UCSD-AML1 (cell line): ENCODE data around the gene BLVRA.
"Not testable (repeated sequence)": the region's sequence is repeated elsewhere in the genome, so short reads cannot be mapped to it uniquely, and the experiment has no call there.

Experiments
- DNase-seq: peaks from one replicate; lab custom pipeline; 2025; ENCODE audit not compliant: unreplicated experiment; lab: John Stamatoyannopoulos, UW

Gene BLVRA

DNA sequence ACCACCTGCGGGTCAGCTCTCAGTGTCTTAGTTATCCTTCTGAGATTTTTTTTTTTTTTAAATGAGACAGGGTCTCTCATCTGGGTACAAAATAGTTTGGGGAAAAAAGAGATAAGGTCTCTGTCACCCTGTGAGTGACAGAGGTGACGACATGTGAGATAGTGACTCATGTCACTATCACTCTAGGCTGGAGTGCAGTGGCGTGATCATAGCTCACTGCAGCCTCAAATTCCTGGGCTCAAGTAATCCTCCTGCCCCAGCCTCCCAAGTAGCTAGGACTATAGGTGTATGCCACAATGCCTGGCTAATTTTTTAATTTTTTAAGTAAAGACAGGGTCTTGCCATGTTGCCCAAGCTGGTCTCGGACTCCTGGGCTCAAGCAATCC, 10.4 kb downstream of the BLVRA start:
- DNase-seq: no peak

DNA sequence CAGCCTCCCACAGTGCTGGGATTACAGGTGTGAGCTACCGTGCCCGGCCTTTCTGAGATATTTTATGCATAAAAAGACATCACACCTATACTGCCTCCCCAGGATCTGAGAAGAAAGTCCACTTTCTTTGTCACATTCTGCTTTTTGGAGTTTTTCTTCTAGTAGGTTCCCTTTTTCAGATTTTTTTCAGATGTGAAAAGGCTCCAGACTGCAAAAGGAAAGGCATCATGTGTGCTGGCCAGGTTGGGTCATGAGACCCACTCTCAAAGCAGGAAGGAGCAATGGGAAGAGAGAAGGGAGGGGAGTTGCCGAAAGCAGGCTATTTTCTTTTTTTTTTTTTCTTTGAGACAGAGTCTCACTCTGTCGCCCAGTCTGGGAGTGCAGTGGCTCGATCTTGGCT, 10.8 kb downstream of the BLVRA start:
- no peak for DNase-seq

DNA sequence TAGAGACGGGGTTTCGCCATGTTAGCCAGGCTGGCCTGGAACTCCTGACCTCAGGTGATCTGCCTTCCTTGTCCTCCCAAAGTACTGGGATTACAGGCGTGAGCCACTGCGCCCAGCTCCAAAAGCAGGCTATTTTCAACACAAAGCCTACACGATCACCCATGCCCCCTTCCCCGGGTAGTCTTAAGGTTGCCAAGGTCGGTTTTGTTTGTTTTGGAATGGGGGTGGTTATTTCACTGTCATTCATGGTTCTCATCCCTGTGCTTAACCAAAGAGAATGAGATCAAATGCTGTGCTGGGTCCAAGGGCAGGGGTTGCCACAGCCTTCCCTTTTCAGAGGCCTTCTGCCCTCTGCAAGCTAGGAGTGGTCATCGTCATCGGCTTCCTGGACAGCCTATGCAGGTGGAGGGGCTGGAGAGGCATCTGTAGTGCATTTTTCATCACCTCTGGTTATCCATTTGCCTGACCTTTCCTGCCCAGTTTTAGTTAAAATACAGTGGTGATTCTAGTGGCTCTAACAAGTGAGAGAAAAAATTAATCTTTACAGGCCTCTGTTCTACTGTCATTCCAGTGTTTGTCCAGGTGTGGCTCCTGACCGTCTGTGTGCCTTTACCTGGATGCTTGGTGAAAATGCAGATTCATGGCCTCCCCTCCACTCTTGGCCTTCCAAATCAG, 11.4 kb downstream of the BLVRA start:
- no peak for DNase-seq

DNA sequence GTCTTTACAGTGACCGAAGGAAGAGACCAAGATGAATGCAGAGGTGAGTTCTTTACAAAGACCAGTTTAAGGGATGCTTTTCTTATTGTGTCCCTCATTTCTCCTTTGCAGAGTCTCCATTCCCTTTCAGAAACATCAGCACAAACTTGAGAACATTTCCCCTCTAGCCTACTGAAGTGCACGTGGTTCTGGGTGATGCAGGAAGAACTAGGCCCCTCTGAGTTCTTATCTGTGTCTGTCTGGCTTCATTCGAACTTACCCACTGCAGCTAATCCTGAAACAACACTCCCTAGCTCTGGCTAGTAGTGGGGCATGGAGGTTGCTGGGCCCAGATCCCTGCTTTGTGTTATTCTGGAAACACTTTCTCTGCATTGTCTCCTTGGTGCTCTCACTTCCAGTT, 12.6 kb downstream of the BLVRA start:
- no peak for DNase-seq

DNA sequence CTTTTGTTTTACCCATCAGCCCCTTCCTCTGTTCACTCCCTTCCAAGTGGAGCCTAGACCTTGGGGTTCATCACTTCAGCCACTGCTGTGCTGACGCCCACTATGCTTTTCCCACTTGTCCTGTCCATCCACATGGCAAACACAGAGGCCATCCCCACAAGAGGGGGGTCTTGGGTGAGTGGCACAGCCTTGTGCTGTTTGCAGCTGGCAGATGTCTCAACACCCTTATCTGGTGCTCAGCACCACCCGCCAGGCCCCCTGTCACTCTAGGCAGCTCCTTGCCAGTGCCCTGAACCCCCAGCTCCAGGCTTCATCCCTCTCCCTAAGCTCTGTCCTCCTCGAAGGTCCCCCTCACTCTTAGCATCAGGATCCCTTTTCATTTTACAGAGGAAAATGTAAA, 13.1 kb downstream of the BLVRA start:
- no peak for DNase-seq

DNA sequence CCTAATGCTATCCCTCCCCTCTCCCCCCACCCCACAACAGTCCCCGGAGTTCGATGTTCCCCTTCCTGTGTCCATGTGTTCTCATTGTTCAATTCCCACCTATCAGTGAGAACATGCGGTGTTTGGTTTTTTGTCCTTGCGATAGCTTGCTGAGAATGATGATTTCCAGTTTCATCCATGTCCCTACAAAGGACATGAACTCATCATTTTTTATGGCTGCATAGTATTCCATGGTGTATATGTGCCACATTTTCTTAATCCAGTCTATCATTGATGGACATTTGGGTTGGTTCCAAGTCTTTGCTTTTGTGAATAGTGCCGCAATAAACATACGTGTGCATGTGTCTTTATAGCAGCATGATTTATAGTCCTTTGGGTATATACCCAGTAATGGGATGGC, 14.8 kb downstream of the BLVRA start:
- not testable (repeated sequence) for DNase-seq

DNA sequence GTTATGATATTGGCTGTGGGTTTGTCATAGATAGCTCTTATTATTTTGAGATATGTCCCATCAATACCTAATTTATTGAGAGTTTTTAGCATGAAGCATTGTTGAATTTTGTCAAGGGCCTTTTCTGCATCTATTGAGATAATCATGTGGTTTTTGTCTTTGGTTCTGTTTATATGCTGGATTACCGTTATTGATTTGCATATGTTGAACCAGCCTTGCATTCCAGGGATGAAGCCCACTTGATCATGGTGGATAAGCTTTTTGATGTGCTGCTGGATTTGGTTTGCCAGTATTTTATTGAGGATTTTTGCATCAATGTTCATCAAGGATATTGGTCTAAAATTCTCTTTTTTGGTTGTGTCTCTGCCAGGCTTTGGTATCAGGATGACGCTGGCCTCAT, 16.8 kb downstream of the BLVRA start:
- not testable (repeated sequence) for DNase-seq

DNA sequence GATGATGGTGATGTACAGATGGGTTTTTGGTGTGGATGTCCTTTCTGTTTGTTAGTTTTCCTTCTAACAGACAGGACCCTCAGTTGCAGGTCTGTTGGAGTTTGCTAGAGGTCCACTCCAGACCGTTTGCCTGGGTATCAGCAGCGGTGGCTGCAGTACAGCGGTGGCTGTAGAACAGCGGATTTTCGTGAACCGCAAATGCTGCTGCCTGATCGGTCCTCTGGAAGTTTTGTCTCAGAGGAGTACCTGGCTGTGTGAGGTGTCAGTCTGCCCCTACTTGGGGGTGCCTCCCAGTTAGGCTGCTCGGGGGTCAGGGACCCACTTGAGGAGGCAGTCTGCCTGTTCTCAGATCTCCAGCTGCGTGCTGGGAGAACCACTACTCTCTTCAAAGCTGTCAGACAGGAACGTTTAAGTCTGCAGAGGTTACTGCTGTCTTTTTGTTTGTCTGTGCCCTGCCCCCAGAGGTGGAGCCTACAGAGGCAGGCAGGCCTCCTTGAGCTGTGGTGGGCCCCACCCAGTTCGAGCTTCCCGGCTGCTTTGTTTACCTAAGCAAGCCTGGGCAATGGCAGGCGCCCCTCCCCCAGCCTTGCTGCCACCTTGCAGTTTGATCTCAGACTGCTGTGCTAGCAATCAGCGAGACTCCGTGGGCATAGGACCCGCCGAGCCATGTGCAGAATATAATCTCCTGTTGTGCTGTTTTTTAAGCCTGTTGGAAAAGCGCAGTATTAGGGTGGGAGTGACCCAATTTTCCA, 20.0 kb downstream of the BLVRA start:
- DNase-seq: not testable (repeated sequence)

DNA sequence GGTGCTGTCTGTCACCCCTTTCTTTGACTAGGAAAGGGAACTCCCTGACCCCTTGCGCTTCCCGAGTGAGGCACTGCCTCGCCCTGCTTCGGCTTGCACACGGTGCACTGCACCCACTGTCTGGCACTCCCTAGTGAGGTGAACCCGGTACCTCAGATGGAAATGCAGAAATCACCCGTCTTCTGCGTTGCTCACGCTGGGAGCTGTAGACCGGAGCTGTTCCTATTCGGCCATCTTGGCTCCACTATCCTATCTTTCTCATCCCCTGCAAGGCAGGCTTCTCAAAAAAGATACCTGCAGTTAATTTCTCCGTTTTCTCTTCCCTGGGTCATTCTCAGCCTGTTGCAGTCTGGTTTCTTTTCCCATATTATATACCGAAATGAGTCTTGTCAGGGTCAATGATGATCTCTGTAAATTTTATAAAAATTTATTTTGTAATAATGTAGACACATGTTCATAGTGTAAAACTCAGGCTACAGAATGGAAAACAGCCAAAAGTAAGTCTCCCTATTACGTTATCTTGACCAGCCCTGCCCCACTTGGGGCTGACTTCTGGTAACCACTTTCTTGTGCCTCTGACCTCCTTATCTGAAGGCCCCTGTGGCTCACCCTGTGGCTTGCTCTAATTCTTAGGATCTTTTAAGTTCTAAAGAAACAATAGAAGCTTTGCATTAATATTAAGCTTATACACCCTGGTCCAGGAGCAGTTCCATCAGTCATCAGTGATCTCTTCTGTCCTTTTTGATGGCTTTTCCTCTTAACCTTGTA, 20.7 kb downstream of the BLVRA start:
- no peak for DNase-seq

DNA sequence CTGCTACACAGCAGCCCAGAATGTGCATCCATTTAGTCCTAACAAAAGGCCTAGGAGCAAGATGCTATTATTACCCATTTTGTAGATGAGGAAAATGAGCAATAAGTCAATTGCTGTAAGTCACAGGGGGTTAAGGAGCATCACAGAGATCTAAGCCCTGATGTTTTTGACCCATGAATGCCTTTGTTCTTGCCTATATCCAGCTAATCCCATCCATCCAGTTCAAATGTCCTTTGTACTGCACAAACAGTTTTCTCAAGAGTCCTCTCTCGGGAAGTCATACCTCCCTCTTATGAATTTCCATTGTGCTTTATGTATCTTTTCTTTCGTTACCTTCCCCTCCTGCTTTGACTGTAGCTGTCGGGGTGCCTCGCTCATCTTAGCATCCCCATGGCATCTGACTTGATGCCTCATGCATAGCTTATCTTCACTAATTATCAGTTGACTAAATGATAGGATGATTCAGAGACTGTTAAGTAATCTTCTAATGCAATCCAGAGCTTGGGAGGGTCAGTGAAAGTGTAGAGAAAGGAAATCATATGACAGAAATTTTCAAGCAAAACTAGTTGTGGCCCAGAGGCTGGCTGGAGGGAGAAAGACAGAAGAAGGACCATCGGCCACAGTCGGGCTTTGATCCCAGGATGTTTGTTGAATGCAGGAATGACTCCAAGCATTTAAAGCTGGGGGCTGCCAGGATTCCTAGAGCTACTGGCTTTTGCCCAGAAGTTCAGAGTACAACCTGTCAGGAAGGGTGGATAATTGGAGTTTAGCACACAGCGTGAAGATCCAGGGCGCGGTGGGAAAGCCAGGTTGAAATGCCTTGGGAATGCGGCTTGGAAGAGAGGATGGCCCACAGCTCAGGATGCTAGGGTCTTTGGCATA, 23.5 kb downstream of the BLVRA start:
- no peak for DNase-seq

DNA sequence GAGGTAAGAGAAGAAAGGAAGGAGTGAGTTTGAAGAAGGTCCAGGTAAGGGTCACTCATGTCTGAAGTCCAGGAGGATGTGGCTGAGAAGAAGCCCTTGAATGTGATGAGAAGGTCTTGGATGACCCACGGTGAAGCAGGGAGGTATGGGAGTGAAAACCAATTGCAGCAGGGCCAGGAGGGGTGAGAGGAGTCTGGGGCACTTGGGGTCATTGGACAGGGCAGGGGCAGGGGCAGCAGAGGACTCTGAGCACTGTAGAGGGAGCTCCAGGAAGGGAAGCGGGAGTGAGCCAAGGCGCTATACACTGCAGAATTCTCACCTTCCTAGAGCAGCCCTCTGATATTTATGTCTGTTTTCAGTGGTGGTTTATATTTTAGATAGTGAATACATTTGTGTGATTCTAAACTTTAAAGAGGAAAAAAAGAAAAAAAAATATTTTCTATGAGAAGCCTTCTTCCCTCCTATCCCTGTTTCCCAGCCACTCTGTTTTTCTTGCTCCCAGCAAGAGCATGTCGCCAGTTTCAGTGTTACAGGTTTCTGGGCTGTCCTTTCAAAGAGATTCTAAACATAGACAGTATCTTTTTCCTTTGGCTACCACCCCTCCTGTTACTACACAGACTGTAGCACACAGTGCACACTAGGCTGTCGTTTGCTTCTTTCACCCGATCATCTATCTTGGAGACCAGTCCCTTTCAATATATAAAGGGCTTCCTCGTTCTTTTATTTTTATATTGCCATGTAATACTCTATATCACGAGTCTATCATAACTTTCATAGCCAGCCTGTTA, 24.5 kb downstream of the BLVRA start:
- DNase-seq: no peak

DNA sequence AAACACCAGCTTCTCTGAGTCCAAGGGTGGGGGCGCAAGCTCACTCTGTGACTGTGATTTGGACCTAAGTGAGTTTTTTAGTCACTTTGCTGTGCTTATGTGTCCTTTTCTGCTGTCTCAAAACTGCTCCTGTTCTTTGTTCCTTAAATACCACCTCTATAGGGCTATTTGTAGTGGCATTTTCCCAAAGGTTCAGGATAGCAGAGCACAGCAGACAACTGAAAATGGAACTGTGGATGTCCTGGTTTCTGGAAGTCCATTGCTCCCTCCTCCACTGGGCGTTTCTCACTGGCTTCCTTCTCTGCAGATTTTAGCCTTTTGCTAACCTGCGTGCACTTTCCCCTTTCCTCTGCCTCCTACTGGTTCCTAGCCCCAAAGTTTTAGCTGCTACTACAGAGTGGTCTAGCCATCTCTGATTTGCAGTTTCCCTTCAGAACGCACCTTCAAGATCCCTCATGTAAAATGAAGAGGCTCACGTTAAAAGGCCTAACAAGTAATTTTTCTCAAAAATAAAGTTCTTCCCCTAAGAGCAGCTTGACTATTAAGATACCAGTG, 25.6 kb downstream of the BLVRA start:
- DNase-seq: no peak

DNA sequence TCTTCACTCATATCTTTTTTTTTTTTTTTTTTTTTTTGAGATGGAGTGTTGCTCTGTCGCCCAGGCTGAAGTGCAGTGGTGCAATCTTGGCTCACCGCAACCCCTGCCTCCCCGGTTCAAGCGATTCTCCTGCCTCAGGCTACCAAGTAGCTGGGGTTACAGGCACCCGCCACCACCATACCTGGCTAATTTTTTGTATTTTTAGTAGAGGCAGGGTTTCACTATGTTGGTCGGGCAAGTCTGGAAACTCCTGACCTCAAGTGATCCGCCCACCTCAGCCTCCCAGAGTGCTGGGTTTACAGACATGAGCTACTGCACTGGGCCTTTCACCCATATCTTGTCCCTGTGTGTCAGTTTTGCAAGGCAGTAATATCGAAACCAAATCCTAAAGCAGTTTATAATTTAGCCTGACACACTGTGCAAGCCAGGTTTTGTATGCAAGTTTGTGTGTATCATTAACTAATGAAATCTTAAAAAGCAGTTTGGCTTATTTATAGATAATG, 26.2 kb downstream of the BLVRA start:
- DNase-seq: not testable (repeated sequence)

DNA sequence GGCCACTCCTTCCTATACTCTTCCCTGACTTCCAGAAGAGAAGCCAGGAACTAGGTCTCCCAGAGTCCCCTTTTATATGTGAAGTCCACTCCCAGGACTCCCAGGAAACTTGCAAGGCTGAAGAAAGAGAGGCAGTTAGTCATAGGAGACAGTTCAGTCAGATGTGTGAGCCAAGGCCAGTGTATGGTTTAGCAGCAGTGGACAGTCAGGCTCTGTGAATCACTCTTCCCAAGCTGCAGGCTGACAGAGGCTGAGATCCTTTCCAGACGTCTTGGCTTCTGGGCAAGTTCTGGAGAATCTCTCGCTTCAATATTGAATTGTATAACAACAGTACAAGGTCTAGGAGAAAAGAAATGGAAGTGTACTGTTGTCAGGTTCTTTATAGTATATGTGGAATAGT, 26.9 kb downstream of the BLVRA start:
- no peak for DNase-seq

DNA sequence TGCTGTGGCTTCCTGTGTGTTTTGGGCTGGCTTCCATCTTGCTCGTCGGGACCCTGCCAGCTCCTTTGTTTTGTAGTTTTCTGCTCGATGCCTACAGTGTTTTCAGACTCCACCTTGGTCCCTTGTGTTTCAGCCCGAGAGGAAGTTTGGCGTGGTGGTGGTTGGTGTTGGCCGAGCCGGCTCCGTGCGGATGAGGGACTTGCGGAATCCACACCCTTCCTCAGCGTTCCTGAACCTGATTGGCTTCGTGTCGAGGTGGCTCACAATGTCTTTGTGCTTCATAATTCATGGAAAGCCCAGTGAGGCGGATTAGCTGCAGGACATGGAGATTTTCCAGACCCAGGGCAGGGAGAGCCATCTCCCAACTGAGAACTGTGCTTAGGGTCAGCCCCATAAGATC, 29.3 kb downstream of the BLVRA start:
- no peak for DNase-seq

DNA sequence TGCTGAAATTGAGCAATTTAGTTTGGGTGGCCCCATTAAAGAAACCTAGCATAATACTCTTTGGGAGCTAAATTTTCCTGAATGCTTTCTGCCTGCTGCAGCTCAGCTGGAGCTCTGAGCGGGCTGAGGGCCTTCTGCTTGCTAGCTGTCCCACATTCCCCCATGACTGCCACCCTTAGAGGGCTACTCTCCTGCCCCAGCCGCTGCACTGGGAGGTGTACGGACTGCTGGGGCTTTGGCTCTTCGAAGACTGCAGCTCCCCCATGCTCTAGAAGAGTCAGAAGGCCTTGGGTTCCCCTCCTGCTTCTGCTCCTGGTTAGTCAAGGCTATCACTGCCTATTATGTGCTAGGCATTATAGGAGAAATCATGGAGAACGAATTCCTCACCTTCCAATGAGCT, 31.5 kb downstream of the BLVRA start:
- no peak for DNase-seq

DNA sequence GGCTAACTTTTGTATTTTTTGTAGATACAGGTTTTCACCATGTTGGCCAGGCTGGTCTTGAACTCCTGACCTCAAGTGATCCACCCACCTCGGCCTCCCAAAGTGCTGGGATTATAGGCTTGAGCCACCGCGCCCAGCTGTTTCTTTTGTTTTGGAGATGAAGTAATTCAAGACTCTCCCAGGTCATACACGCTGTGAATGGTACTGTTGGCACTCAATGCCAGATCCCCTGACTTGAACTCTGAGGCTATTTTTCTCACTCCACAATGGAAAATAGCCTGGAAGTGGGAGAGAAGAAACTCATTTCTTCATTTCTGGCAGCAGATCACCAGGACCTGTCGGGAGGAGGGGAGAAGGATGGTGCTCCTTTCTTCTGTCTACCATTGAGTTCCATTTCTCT, 32.4 kb downstream of the BLVRA start:
- DNase-seq: no peak

DNA sequence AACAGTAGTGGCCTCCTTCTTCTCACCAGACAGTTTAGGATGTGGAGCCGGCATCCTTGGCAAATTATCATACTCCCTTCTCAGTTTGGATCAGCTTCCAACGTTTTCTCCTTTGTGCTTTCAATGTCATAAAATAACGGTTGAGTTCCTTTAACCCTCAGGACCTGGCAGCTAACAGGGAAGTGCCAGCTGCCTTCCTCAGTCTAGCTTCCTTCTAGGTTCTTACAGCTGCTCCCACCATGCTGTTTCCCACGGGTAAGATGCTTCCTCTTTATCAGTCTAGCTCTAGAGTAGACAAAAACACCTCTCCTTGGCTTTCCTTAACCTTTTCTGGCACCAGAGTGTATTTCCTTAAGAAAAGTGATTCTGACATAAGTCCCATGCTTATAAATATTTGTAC, 33.2 kb downstream of the BLVRA start:
- DNase-seq: no peak

DNA sequence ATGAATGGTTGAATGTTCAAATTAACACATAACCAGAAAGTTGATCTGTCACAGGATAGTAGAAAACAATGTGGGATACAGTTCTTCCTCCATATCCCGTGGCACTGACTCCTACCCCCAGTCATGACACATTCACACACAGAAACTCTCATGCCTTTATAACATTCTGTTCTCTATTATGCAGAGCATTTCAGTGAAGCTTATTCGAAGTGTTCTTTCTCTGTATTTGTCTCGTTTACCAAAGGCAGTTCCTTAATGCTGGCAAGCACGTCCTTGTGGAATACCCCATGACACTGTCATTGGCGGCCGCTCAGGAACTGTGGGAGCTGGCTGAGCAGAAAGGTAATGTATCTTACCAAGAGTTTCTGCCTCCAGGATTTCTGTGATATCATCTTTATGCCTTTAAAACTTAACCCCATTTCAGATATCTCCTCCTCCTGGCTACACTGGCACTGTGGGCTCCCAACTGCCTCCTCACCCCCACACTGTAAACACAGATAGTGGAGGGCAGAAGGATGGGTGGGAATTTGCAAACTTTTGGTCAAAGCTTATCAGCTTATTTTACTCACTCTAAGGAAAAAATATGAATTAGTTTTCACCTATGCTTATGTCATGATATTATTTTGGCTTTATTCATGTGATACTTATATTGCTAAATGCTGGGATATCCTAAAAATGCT, 34.1 kb downstream of the BLVRA start:
- no peak for DNase-seq
